ENCODE measurements around the gene DCP2.

DNA sequence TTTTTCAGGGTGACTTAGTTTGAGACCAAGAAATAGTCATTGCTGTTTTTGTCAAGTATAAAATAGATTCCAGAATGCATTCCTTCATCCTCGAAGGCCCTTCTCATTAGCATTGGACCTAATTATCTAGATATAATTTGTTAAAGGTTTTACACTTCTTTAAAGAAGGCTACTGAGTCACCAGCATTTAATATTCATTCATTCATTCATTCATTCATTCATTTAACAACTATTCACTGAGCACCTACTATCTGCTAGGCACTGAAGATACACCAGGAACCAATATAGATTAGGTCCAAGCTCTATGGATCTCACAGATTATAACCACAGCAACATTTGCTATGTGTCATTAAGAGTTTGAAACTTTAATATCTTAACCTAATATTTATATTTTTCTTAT is 43.5 kb upstream of the DCP2 start:
- TF ChIP-seq CTCF (IDR thresholded peaks at IDR 0.05) (no peak), POLR2A (IDR thresholded peaks at IDR 0.05) (no peak)

Data from Peyer's patch (tissue), 4 donors.